ENCODE results near the gene STRADB.

DNA sequence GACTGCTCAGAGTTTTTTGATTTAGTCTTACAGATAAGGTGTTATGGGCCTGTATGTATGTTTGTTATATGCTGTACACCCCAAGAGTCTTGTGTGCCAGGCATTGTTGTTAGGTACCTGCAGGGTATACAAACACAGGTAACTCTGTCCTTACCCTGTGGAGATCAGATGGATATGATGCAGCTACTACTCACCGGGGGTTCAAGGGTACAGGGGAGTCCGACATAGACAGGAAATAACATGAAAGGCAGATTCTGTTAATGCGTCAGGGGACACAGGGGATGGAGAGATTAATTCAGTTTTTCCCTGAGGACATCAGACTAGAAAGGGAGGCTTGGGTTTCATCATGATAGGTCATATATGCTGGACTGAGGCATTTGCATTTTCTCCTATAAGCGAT lies 31.6 kb upstream of the STRADB start:
- TF ChIP-seq, protein P1, sequence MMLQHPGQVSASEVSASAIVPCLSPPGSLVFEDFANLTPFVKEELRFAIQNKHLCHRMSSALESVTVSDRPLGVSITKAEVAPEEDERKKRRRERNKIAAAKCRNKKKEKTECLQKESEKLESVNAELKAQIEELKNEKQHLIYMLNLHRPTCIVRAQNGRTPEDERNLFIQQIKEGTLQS (IDR thresholded peaks at IDR 0.05), result no peak
- TF ChIP-seq, protein P2, sequence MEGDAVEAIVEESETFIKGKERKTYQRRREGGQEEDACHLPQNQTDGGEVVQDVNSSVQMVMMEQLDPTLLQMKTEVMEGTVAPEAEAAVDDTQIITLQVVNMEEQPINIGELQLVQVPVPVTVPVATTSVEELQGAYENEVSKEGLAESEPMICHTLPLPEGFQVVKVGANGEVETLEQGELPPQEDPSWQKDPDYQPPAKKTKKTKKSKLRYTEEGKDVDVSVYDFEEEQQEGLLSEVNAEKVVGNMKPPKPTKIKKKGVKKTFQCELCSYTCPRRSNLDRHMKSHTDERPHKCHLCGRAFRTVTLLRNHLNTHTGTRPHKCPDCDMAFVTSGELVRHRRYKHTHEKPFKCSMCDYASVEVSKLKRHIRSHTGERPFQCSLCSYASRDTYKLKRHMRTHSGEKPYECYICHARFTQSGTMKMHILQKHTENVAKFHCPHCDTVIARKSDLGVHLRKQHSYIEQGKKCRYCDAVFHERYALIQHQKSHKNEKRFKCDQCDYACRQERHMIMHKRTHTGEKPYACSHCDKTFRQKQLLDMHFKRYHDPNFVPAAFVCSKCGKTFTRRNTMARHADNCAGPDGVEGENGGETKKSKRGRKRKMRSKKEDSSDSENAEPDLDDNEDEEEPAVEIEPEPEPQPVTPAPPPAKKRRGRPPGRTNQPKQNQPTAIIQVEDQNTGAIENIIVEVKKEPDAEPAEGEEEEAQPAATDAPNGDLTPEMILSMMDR (IDR thresholded peaks at IDR 0.05; ENCODE audit: low read depth, low read length, missing input control), result no peak
- TF ChIP-seq YY1 (IDR thresholded peaks at IDR 0.05) (no peak), HNF4G (IDR thresholded peaks at IDR 0.05) (no peak), JUND (IDR thresholded peaks at IDR 0.05) (no peak)
